ENCODE measurements around the gene FH.

The FH gene

DNA sequence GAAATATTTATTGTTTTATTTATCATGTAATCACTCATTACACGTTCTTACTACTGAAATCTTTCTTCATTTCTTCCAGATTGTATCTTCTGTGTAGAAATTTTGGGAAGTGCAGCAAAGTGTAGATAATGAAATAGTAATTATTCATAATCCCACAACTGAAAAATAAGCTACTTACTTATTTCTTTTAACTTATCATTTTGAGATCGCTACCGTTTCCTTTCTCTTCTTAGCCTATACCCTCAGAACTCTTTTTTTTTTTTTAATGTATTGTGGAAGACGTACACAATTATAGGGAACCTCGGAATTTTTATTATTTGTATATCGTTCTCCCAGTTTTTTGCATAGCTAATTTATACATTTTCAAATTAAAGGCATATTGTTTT is 518 bp upstream of the FH start:
- no peak for DNase-seq

GRCh38 chr1:241518476-241519307 is 863 bp downstream of the FH start:
- peak overlapping the region; percentile 89 for H3K4me3 ChIP-seq (ENCODE audit: low read depth, low read length)
- H3K9me3 ChIP-seq (ENCODE audit: severe bottlenecking), result no peaks in the 10 kb centered on the region
- peak overlapping the region; percentile 93 for H3K27ac ChIP-seq
- TF ChIP-seq, protein P1, sequence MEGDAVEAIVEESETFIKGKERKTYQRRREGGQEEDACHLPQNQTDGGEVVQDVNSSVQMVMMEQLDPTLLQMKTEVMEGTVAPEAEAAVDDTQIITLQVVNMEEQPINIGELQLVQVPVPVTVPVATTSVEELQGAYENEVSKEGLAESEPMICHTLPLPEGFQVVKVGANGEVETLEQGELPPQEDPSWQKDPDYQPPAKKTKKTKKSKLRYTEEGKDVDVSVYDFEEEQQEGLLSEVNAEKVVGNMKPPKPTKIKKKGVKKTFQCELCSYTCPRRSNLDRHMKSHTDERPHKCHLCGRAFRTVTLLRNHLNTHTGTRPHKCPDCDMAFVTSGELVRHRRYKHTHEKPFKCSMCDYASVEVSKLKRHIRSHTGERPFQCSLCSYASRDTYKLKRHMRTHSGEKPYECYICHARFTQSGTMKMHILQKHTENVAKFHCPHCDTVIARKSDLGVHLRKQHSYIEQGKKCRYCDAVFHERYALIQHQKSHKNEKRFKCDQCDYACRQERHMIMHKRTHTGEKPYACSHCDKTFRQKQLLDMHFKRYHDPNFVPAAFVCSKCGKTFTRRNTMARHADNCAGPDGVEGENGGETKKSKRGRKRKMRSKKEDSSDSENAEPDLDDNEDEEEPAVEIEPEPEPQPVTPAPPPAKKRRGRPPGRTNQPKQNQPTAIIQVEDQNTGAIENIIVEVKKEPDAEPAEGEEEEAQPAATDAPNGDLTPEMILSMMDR (IDR thresholded peaks at IDR 0.05; ENCODE audit: low read depth, low read length), result no peak
- peaks cover 33% of the 10 kb centered on the region for H3K36me3 ChIP-seq
- DNase-seq, result peak; percentile 27
- no peaks in the 10 kb centered on the region for H3K27me3 ChIP-seq (ENCODE audit: insufficient read depth, low read depth, severe bottlenecking)

More for the DNA sequence above, 518 bp upstream of the FH start:
- H3K4me3 ChIP-seq (ENCODE audit: low read depth, low read length), result peak overlapping the region; percentile 89
- peak overlapping the region; percentile 82 for H3K27ac ChIP-seq
- TF ChIP-seq, protein P1 (IDR thresholded peaks at IDR 0.05; ENCODE audit: low read depth, low read length), result no peak
- H3K36me3 ChIP-seq, result peaks cover 25% of the 10 kb centered on the region
- H3K27me3 ChIP-seq (ENCODE audit: insufficient read depth, low read depth, severe bottlenecking), result no peaks in the 10 kb centered on the region
- H3K9me3 ChIP-seq (ENCODE audit: severe bottlenecking), result no peaks in the 10 kb centered on the region

DNA sequence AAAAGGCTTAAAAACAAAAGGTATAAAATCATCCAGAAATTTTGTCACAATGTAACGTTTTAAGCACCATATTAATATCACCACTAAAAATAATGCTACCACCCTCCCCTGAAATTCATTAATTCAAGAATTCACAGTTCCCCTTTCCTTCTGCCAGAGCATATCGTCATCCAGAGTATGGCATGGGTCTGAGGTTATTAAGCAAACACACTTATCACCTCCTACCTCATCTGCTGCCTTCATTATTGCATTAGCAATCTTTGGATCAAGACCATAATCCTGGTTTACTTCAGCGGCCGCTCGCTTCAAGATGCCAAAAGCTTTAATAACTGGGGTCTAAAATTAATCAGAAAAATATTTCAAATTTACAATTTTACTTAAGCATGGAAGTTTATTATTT is 6.2 kb downstream of the FH start:
- DNase-seq, result peak; percentile 53
- peaks cover 71% of the 10 kb centered on the region for H3K36me3 ChIP-seq

DNA sequence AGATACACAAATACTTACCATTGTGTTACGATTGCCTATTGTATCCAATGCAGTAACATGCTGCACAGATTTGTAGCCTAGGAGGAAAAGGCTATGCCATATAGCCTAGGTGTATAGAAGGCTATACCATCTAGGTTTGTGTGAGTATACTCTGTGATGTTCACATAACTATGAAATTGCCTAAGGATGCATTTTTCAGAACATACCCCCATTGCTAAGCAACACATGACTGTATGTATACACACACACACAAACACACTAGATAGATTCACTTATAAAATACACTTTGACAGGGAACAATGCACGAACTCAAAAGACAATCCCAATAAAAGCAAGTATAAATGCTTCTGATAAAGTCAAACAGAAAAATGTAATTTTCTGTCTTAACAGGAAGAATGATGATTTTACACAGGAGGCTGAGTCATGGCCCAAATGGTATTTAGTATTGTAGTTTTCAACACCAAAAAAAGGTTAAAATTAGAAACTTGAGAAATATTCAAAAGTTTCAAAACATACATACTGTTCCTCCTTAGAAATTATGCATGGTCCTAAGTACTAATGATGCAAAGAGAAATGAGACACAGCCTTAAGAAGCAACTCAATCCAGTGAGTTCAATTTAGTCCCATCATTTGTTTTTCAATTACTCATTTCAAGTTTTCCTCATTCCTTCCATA is 12.2 kb downstream of the FH start:
- DNase-seq, result no peak
- H3K9me3 ChIP-seq (ENCODE audit: severe bottlenecking), result no peaks in the 10 kb centered on the region
- TF ChIP-seq, protein P1 (IDR thresholded peaks at IDR 0.05; ENCODE audit: low read depth, low read length), result no peak
- no peak overlapping the region for H3K27ac ChIP-seq
- no peak overlapping the region for H3K4me3 ChIP-seq (ENCODE audit: low read depth, low read length)
- no peaks in the 10 kb centered on the region for H3K27me3 ChIP-seq (ENCODE audit: insufficient read depth, low read depth, severe bottlenecking)
- peaks cover 94% of the 10 kb centered on the region for H3K36me3 ChIP-seq

More for the DNA sequence above, 6.2 kb downstream of the FH start:
- TF ChIP-seq, protein P1 (IDR thresholded peaks at IDR 0.05; ENCODE audit: low read depth, low read length), result no peak
- Histone ChIP-seq H3K4me3 (ENCODE audit: low read depth, low read length) (no peak overlapping the region; the same call in 1 of the 2 replicates), H3K27me3 (ENCODE audit: insufficient read depth, low read depth, severe bottlenecking) (no peaks in the 10 kb centered on the region), H3K27ac (no peak overlapping the region; the same call in 1 of the 2 replicates), H3K9me3 (ENCODE audit: severe bottlenecking) (no peaks in the 10 kb centered on the region)

DNA sequence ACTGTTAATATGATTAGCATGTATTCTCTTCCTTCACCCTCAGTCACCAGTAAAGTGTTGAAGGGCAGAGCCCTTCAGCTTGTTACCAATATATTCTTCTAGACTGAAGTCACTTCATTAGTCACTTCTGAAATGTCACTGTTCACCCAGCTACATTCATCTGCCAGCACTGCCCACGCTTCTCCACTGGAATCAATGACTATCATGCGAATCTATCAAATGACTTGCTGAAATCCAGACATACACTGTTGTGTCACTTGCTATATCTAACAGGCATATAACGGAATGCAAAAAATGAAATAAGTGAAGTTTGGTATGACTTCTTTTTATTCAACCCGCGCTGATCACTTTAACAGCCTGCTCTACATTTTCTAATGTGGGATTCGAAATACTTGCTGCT is 16.1 kb downstream of the FH start:
- Histone ChIP-seq H3K4me3 (ENCODE audit: low read depth, low read length) (no peak overlapping the region), H3K27ac (no peak overlapping the region), H3K27me3 (ENCODE audit: insufficient read depth, low read depth, severe bottlenecking) (no peaks in the 10 kb centered on the region), H3K9me3 (ENCODE audit: severe bottlenecking) (no peaks in the 10 kb centered on the region), H3K36me3 (peaks cover 95% of the 10 kb centered on the region)
- DNase-seq, result no peak
- TF ChIP-seq, protein P1 (IDR thresholded peaks at IDR 0.05; ENCODE audit: low read depth, low read length), result no peak
